T-helper 1 cell treated with Interleukin-12 subunit alpha and Interleukin-12 subunit beta and Interleukin-4 antibody, amounts not matched to agents 30 μg/mL and 1 μg/mL, for 36 hours (primary cell): ENCODE data around the gene HSPG2.

Source experiments
- H3K27ac Mint-ChIP-seq: one replicate; pipeline ENCODE4 v1.8.0; 2021; ENCODE audit warnings: mild to moderate bottlenecking, mixed read lengths
- H3K27me3 Mint-ChIP-seq: one replicate; pipeline ENCODE4 v1.8.0; 2021; ENCODE audit warnings: low read depth, mixed read lengths
- H3K36me3 Mint-ChIP-seq: one replicate; pipeline ENCODE4 v1.8.0; 2021; ENCODE audit warnings: low read depth, mixed read lengths
- H3K4me1 Mint-ChIP-seq: one replicate; pipeline ENCODE4 v1.8.0; 2021; ENCODE audit warnings: low read depth, mixed read lengths
- H3K4me3 Mint-ChIP-seq: one replicate; pipeline ENCODE4 v1.8.0; 2021; ENCODE audit warnings: mild to moderate bottlenecking, moderate library complexity, mixed read lengths
- H3K9me3 Mint-ChIP-seq: one replicate; pipeline ENCODE4 v1.8.0; 2021; ENCODE audit warnings: mixed read lengths

HSPG2 gene

GRCh38 chr1:21857142-21857839, 79.8 kb downstream of the HSPG2 start:
- Mint-ChIP-seq H3K4me3 (no peak overlapping the region), H3K27ac (no peak overlapping the region)

GRCh38 chr1:21855257-21856096, 81.6 kb downstream of the HSPG2 start:
- Mint-ChIP-seq H3K27me3 (no peaks in the 10 kb centered on the region), H3K36me3 (no peaks in the 10 kb centered on the region), H3K9me3 (no peaks in the 10 kb centered on the region), H3K4me3 (no peak overlapping the region), H3K4me1 (peaks cover 5% of the 10 kb centered on the region), H3K27ac (no peak overlapping the region)

More at GRCh38 chr1:21857142-21857839, 79.8 kb downstream of the HSPG2 start:
- peaks cover 2% of the 10 kb centered on the region for H3K36me3 Mint-ChIP-seq
- H3K9me3 Mint-ChIP-seq, result no peaks in the 10 kb centered on the region
- H3K4me1 Mint-ChIP-seq, result peaks cover 3% of the 10 kb centered on the region
- no peaks in the 10 kb centered on the region for H3K27me3 Mint-ChIP-seq

GRCh38 chr1:21854751-21855131, 82.4 kb downstream of the HSPG2 start:
- H3K4me3 Mint-ChIP-seq, result no peak overlapping the region

GRCh38 chr1:21854090-21854750, 82.9 kb downstream of the HSPG2 start:
- no peak overlapping the region for H3K27ac Mint-ChIP-seq
- no peak overlapping the region for H3K4me3 Mint-ChIP-seq
- H3K36me3 Mint-ChIP-seq, result no peaks in the 10 kb centered on the region
- peaks cover 5% of the 10 kb centered on the region for H3K4me1 Mint-ChIP-seq
- H3K27me3 Mint-ChIP-seq, result no peaks in the 10 kb centered on the region
- H3K9me3 Mint-ChIP-seq, result no peaks in the 10 kb centered on the region

More at GRCh38 chr1:21854751-21855131, 82.4 kb downstream of the HSPG2 start:
- no peak overlapping the region for H3K27ac Mint-ChIP-seq
- H3K36me3 Mint-ChIP-seq, result no peaks in the 10 kb centered on the region
- no peaks in the 10 kb centered on the region for H3K9me3 Mint-ChIP-seq
- no peaks in the 10 kb centered on the region for H3K27me3 Mint-ChIP-seq
- peaks cover 5% of the 10 kb centered on the region for H3K4me1 Mint-ChIP-seq

- Mint-ChIP-seq H3K9me3 (no peaks in the 10 kb centered on the region), H3K36me3 (no peaks in the 10 kb centered on the region), H3K4me3 (no peak overlapping the region), H3K27me3 (no peaks in the 10 kb centered on the region), H3K4me1 (peaks cover 5% of the 10 kb centered on the region), H3K27ac (no peak overlapping the region)
Observed at GRCh38 chr1:21853131-21853427, 84.0 kb downstream of the HSPG2 start.

- Mint-ChIP-seq H3K4me3 (no peak overlapping the region), H3K27me3 (no peaks in the 10 kb centered on the region), H3K36me3 (no peaks in the 10 kb centered on the region), H3K4me1 (peaks cover 3% of the 10 kb centered on the region), H3K9me3 (no peaks in the 10 kb centered on the region), H3K27ac (no peak overlapping the region)
Observed at GRCh38 chr1:21852282-21853130, 84.6 kb downstream of the HSPG2 start.

GRCh38 chr1:21851430-21852250, 85.5 kb downstream of the HSPG2 start:
- Mint-ChIP-seq H3K9me3 (no peaks in the 10 kb centered on the region), H3K4me3 (no peak overlapping the region), H3K36me3 (no peaks in the 10 kb centered on the region), H3K27me3 (no peaks in the 10 kb centered on the region), H3K27ac (no peak overlapping the region), H3K4me1 (peaks cover 2% of the 10 kb centered on the region)

GRCh38 chr1:21849909-21850576, 87.1 kb downstream of the HSPG2 start:
- Mint-ChIP-seq H3K9me3 (no peaks in the 10 kb centered on the region), H3K27me3 (no peaks in the 10 kb centered on the region), H3K4me1 (peaks cover 2% of the 10 kb centered on the region), H3K36me3 (no peaks in the 10 kb centered on the region), H3K27ac (no peak overlapping the region), H3K4me3 (no peak overlapping the region)

- Mint-ChIP-seq H3K4me1 (peaks cover 2% of the 10 kb centered on the region), H3K9me3 (no peaks in the 10 kb centered on the region), H3K36me3 (no peaks in the 10 kb centered on the region), H3K27me3 (no peaks in the 10 kb centered on the region), H3K4me3 (no peak overlapping the region), H3K27ac (no peak overlapping the region)
Observed at GRCh38 chr1:21848524-21849174, 88.5 kb downstream of the HSPG2 start.

- Mint-ChIP-seq H3K4me1 (peaks cover 2% of the 10 kb centered on the region), H3K9me3 (no peaks in the 10 kb centered on the region), H3K4me3 (no peak overlapping the region), H3K27me3 (no peaks in the 10 kb centered on the region), H3K36me3 (no peaks in the 10 kb centered on the region), H3K27ac (no peak overlapping the region)
Observed at GRCh38 chr1:21847223-21848205, 89.6 kb downstream of the HSPG2 start.

GRCh38 chr1:21845646-21846641, 91.2 kb downstream of the HSPG2 start:
- Mint-ChIP-seq H3K9me3 (no peaks in the 10 kb centered on the region), H3K4me1 (no peaks in the 10 kb centered on the region), H3K36me3 (no peaks in the 10 kb centered on the region), H3K27ac (no peak overlapping the region), H3K27me3 (no peaks in the 10 kb centered on the region), H3K4me3 (no peak overlapping the region)
